Stimulated activated naive CD4-positive, alpha-beta T cell treated with Interleukin-2 at 50 U/mL for 16 hours (primary cell): ENCODE measurements around the gene UBE2E2.
"Not testable (repeated sequence)": the region's sequence is repeated elsewhere in the genome, so short reads cannot be mapped to it uniquely, and the experiment has no call there.

Experiments used
- DNase-seq: peaks from one replicate; lab custom pipeline; 2025; lab: John Stamatoyannopoulos, UW

Gene UBE2E2

DNA sequence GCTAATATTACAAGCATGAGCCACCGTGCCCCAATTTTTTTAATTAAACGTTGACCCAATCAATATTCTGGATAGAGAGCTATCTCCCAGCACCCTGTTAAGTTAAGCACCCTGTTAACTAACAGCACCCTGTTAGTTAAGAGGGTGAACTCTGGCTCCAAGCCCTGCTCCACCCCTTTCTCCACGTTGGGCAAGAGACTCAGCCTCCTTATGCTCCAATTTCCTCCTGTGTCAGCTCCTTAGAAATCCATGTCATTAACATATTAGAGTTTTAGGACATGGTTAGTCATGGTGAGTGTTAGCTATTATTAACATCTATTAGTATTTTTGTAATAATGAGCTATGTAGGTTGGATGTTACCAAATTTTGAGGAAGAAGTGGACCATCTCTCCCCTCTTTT, 385.4 kb downstream of the UBE2E2 start:
- DNase-seq = no peak

DNA sequence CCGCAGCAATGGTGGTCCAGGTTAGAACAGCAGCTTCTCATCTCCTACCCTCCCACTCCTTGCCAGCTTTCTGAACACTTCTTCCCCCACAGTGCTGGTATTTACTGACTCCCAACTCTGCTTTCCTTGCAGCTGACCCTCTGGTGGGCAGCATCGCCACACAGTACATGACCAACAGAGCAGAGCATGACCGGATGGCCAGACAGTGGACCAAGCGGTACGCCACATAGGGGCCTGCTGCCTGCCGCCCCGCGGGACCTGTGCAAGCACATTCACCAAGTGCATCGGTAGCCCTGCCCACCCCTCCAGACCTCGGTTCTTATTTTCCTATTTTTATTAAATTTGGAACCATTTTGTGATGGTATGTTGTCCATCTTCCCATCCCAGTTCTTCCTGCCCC, 386.5 kb downstream of the UBE2E2 start:
- DNase-seq = no peak

DNA sequence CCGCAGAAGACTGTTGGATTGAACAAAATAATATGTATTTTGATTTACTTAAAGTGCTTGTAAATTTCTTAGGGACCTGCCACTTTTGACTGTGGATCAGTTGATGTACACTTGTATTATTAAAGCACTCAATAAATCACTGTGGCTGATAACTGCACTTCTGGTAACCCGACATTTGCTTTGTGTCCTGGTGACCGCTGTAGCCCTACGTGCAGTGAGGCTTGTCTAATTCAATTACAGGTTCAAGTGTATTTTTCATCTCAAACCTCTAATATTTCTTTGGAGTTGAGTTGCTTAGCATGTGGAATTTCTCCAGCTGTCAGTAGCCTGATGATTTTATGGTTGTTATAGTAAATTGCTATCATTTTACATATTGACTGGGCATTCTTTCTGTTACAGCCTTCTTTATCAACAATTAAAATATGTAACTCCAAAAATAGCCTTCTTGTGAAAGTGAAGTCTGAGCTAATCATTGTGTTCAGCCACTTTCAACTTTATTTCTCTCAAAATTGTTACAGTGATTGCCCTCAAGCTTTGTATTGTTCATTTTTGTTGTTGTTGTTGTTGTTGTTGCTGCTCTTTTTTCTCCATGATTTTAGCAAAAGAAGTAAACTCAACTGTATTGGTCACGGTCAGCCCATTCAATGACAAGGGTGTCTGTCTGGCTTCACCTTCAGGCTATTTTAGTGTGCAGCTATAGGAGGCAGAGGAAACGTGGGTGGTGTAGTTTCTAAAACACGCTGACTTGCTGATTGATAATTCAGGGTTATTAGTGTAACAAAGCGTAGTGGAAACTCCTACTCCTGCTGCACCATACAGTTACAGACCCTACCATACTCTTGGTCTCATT, 387.5 kb downstream of the UBE2E2 start:
- DNase-seq = no peak

DNA sequence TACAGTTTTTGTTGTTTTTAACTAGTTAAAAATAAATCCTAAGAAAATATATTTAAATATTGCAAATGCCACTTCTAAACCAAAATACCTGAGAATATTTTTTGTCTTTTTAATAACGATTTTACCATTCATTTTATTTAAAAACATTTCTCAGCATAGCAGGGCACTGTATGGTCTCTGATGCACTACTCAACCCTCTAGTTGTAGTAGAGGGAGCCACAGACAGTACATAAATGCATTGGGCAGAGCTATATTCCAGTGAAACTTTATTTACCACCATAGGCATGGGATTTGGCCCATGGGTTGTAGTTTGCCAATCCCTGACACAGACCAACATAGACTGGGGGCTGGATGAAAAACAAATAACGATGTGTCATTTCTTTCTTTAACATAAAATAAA, 388.2 kb downstream of the UBE2E2 start:
- DNase-seq = no peak

DNA sequence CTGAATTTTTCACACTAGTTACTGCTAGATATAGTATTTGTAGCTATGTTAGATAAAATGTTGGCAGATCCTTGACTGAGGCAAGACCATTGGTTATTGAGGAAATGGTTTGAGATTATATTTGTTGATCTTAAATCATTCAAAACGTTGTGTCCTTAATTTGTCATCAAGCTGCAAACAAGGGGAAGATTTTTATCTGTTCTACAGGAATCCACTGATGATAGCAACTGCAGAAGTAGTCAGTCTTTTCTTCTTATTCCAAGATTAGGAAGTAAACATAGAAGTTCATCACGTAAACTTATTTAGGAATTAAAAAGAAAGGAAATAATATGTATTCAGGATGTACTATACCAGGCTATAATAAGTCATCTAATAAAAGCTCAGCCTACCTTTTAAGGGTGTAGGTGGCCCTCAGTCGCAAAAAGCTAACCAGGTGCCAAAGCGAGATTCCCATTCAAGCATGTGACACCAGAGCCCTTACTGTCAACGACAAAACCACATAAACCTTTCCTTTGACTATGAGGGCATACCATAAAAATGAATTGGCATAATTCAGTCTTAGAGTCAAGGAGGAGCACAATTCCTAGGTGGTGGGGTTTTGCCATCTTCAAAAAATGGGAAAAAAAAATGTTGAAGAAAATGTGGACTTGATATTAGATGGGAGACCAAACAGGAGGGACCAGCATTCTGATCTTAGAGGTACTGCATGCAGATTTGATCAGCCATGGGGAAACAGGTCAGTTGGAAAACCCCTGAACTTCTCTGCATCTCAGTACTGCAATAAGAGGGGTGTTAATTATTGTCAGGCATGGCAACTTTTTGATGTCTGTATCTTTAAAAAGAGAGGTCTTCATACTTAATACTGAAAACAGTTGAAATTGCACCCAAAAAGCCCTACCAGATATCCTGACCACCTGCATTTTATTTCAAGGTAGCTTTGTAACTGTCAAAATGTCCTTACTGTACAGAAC, 390.1 kb downstream of the UBE2E2 start:
- DNase-seq = no peak

DNA sequence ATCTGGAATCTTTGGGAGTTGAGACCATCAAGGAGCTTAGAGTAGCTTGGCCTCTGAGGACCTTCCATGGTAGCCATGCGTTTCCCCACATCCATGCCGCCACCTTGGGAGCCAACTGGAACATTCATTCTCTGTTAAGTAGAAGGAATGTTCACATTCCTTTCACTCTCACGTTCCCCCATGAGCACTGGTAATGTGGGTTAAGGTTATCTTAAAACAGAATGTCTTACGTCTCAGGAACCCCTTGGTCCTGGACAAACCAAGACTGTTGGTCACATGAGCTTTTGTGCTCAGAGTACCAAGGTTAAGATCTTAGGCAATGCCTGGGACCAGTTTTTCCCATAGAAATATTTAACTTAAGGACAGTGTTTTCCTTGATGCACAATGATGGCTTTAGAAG, 390.9 kb downstream of the UBE2E2 start:
- DNase-seq = no peak

DNA sequence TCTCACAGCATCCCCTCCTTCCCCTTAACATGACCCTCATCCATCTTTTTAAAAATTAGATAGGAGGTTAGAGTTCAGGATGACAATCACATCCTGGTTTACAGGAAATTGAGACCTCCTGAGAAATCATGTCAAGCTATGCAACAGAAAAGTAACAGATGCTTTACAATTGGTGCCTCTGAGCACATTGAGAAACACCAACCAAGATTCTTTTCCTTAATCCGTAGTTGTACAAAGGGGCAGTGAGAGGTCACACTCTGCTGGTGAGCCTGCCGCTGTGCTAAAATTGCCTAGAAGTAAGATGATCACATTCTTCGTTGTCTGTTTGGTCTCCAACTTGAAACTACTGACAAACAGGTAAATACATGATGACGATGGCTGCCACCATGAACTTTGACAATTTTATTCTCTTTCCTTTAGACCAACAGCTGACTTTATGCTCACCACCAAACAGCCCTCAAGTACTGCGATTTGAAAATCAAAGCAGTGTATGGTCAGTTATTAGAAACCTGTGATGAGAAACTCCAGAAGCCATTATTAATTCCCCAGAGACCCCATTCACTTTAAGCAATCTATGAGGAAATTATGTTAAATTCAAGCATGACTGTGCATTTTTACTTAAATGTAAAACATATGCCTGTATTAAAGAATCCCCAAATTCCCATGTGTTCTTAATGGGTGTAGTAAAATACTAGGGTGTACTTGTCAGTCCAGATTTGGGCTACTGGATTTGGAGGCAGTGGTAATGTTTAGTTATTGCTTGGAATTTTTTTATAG, 392.0 kb downstream of the UBE2E2 start:
- no peak for DNase-seq

DNA sequence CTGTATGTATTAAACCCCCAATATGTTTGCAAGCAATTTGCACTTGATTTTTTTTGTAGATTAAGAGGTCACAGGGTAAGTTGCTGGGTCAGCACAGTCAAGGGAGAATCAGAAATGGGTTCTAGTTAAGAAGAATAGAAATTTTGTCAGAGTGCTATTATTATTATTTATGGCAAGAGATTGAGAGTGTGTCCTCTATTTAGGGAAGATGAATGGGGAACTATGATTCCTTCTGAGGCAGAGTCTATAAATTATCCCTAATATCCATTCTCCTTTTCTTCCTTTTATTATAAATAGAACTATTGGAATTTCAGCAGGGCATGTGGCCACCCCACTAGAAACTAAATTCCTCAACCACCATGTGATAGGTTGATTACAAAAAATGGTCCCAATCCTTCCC, 392.7 kb downstream of the UBE2E2 start:
- no peak for DNase-seq

DNA sequence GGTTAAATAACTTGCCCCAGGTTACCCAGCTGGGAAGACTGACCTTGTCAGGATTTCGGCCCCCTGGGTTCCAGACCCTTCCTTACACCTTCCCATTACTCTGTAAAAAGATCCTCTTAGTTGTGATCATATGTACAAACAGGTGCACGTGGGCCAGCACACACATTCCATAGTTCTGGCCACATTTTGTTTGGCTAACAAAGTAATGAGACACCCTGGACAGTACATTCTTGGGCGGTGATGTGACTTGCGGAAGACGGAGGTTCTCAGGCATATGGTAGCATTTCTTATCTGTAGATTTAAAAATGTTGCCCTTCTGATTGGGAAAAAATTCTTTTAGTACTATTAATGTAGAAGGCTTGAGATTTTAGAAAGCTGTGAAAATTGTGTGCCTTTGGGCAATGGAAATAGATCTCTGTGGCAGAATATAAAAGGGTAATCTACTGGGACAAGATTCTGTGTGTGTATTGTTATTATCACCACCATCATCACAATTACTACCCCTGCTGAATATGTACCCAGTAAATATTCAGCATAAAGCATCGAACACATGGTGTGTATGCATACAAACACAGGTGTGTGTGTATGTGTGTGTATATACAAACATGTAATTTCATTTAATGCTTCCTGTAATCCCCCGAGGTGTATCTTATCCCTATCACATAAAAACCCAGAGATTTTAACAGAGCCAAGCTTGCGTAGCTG, 397.2 kb downstream of the UBE2E2 start:
- DNase-seq = no peak

DNA sequence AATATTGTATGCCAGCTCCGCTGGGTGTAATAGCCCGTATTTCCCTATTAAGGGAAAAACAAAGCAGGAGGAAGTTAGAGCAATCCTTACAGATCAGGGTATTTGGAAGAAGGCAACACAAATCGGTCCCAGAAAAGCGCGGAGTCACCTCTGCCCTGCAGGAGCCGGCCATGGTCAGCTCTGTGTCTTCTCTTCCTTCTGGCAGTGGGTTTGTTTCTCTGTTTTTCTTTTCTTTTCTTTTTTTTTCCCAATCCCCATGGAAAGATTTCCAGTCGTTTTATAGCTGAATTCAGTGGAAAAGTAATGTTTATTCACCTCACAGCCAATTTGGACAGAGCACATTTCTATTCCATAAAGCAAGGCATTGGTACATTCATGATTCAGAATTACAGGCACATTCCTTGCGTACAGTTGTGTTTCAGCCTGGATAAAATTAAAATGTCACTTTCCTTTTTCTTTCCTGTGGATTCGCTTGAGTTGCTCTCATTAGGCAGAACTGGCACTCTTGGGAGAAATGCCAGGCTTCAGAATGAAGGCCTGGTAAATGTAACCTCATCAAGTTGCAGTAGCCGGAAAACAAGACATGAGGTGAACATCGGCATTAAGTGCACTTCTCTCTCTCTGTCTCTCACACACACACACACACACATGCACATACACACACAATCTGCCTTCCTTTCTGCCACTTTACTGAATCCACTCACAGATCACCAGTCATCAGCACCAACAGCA, 398.1 kb downstream of the UBE2E2 start:
- DNase-seq = no peak

DNA sequence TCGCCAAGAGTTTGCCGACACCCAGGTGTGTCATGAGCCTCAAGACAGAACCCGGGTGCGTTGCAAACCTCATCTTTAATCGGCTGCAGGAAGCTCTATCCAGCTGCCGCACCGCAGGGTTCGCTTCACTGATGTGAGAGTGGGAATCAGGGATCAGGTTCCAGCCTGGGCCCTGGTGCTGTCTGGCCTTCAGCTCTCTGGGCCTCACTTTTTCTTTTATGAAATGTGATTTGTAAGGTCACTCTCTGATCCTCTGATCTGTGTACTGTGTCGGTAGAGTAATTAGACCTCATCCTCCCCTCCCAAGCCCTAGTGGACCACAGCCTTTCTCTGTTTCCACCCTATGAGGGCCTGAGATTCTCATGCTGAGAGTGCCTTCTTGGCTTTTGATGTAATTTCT, 399.8 kb downstream of the UBE2E2 start:
- no peak for DNase-seq

DNA sequence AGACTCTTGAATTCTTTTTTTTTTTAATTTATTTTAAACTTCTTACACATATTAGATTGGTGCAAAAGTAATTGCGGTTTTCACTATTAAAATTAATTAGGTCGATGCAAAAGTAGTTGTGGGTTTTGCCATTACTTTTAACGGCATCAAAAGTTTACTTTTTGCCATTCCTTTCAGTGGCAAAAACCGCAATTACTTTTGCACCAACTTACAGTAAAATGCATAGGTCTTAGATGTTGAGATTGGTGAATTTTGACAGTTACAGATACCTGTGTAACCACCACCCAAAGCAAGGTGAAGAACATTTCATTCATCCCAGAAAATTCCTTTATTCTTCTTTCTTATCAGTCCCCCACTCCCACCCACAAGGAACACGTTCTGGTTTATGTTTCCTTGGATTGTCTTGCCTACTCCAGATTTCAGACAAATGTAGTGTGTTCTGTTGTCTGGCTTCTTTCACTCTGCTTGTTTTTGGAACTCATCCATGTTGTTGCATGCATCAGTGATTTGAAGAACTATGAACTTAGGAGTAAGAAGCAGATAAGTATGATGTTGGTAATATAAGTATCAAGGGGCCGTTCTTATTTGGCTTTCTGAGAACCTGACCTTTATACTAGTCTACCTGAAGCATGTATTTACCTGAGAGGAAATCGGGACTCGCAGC, 404.2 kb downstream of the UBE2E2 start:
- no peak for DNase-seq

DNA sequence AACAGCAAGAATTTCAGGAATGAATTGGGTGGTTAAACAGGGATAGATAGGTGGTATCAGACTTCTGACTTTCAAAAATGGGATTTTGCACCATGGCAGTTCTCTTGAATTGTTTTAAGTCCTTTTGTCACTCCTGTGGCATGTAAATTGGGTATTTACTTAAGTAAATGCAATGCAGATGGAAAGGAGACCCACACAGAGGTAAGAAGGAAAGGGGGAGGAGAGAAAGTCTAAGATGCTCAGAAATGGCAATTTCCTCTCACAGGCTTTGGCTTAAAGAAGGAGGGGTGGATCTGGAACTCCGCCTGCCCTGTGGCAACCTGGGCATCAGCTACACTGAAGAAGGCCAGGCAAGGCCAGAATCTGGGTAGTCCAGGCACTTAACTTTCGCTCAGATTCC, 405.5 kb downstream of the UBE2E2 start:
- no peak for DNase-seq

DNA sequence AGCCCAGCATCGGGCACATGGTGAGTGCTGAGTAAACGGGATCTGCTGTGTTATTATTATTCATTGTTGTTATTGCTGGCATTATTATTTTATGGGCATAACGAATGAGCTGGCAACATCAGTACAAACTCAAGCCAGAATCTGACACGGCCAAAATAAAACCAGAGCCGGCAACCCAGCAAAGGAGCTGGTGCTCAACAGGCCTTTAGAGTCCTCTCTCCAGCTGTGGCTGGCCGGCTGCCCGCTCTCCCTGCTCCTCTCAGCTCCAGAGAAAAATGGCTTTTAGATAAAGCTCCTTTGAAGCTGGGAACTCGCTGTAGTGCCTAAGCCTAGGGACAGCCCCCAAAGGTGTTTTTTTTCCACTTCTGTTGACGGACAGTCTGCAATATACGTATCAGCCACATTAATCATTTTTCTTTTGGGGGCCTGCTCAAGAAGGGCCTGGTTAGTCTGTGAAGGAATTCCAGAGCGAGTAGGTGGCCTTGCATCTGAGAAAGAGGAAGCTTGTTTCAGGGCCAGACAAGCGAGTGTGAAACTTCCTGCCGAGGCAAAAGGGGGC, 408.7 kb downstream of the UBE2E2 start:
- no peak for DNase-seq

DNA sequence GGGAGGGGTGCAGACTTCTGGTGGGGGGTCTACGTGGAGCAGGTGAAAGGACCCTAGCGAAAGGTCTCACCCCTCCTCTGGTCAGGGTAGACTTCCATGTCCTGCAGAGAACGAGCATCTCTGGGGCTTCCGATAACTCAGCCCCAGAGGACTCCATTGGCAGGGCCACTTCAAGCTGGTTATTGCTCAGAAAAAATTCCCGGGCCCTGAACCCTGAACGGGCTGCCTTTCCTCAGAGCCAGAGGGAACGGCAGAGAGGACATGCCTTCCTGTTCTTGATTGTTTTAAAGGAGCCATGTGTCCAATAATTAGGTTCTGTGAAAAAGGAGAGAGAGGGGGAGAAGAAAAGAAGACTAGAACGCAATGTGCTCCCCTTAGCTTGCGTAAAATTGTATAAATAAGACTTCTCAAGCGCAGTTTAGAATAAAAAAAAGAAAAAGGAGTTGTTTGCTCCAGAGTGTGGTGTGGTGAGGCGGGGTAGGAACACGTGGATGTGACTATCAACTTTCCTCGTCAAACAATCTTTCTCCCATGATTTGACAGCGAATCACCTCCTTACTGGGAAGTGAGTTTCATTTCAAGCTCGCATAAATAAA, 409.3 kb downstream of the UBE2E2 start:
- DNase-seq = no peak

DNA sequence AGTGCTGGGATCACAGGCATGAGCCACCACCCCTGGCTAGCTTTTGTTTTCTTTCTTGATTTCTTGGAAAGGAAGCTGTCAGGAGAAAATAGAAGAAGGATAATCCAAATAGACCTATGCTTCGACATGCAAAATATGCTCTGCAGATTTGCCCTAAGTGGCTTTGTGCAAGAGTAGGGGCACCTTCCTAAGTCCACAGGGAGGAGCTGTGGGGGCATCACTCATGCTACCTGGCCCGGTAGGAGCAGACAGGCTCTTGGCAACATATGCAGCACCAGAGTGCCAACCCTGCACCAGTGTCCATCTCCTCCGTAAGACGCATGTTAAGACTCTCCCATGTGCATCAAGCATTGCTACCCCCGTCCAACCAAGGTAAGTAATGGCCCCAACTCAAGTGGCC, 411.9 kb downstream of the UBE2E2 start:
- DNase-seq = no peak

DNA sequence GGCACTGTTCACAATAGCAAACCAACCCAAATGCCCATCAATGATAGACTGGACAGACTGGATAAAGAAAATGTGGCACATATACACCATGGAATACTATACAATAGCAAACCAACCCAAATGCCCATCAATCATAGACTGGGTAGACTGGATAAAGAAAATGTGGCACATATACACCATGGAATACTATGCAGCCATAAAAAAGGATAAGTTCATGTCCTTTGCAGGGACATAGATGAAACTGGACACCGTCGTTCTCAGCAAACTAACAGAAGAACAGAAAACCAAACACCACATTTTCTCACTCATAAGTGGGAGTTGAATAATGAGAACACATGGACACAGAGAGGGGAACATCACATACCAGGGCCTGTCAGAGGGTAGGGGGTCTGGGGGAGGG, 415.3 kb downstream of the UBE2E2 start:
- not testable (repeated sequence) for DNase-seq

DNA sequence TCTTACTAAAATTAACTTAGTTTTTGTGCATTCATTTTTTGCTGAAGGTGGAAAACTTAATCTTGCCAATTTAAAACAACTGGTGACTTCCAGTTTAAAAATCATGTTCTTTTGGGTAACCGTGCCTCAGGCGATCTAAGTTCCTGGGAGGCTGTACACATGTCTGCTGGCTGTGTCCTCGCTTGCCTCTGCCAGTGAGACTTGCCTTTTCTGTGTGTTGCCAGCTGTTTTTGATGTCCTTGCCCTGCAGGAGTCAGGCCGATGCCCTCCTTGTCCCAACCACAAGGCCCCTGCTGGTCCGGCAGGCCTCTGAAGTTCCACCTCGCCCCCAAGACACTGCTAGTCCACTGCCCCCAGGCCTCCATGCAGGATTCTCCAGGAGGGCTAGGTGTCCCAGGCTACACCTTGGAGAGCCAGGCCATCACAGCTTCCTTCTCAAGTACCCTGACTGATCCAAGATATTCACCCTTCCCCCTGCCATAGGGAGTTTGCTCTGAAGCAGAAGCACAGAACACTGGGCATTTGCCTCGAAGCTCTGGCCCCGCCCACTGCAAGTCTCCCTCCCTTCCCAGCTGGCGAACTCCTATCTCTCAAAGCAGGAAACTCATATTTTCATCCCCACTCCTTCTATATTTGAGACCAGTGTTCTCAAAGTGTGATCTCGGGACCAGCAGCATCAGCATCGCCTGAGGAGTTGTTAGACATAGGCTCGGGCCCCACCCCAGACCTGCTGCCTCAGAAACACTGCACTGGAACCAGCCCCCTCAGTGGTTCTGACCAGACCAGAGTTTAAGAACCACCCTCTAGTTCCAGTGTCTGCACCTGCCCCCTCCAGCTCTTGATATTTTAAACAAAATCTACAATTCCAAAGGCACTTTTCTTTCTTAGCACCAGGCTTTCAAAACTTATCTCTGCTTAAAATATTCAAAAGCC, 416.8 kb downstream of the UBE2E2 start:
- no peak for DNase-seq

DNA sequence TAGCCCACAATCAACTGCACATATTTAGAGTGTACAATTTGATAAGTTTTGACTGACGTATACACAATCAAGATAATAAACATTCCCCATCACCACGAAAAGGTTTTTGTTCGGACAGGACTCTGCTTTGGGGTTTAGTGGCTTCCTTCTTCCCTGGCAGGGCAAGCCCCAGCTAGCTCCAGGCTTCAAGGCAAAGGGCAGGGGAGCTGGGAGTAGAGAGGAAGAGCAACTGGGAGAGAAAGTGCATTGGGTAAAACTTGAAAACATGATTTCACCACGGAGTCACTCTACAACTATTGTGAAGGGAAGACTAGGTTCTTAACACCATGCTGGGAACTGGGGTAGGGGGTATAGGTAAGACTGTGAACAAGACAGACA, 417.5 kb downstream of the UBE2E2 start:
- DNase-seq = no peak
